Lung (tissue), 12 donors: ENCODE measurements around the gene RAB34. TPM values are rescaled to one million over a fixed set of nuclear protein-coding genes. Genes with fewer than 3 reads are reported as not detected.
A peak's percentile ranks its signal among the peaks of the same experiment; 100 is the strongest.

Experiments
- ATAC-seq: fragments of 200-7000 bp; cut with Tn5 transposase; one replicate; pipeline ENCODE4 v1.9.1; 2020; ENCODE audit warnings: moderate number of reproducible peaks; ENCODE audit not compliant: insufficient read depth, low FRiP score
- DNase-seq, 3 donors: peaks; one replicate each; pipeline ENCODE4 v3.0.0-alpha.2; 2013 to 2017
- H3K27ac ChIP-seq, 2 donors: one replicate each; pipeline ENCODE4 v1.5.1; 2013; ENCODE audit warnings: mild to moderate bottlenecking in 2 of 2, moderate library complexity in 2 of 2, control low read depth in 1 of 2, inconsistent platforms in 1 of 2, low read depth in 1 of 2, low read length in 1 of 2
- H3K27me3 ChIP-seq, 3 donors: one replicate each; pipeline ENCODE4 v1.5.1; 2013; ENCODE audit warnings: low read length in 2 of 3; ENCODE audit not compliant: control insufficient read depth in 3 of 3, insufficient read depth in 3 of 3
- H3K36me3 ChIP-seq, 4 donors: one replicate each; pipeline ENCODE4 v1.5.1; 2013; ENCODE audit warnings: low read length in 4 of 4, mild to moderate bottlenecking in 1 of 4, moderate library complexity in 1 of 4; ENCODE audit not compliant: control insufficient read depth in 4 of 4, insufficient read depth in 4 of 4
- H3K4me1 ChIP-seq, 5 donors: one replicate each; pipeline ENCODE4 v1.5.1; 2013; ENCODE audit warnings: low read length in 5 of 5, mild to moderate bottlenecking in 2 of 5, moderate library complexity in 1 of 5; ENCODE audit not compliant: control insufficient read depth in 5 of 5, insufficient read depth in 5 of 5
- H3K4me3 ChIP-seq: one replicate; pipeline ENCODE4 v1.5.1; 2013; ENCODE audit warnings: mild to moderate bottlenecking, control low read depth, moderate library complexity
- H3K9ac ChIP-seq, 2 donors: one replicate each; pipeline ENCODE4 v1.5.1; 2013; ENCODE audit warnings: low read length in 2 of 2, control low read depth in 1 of 2; ENCODE audit not compliant: insufficient read depth in 1 of 2
- H3K9me3 ChIP-seq, 4 donors: one replicate each; pipeline ENCODE4 v1.5.1; 2013; ENCODE audit warnings: low read length in 3 of 4, mild to moderate bottlenecking in 1 of 4, moderate library complexity in 1 of 4; ENCODE audit not compliant: control insufficient read depth in 4 of 4, insufficient read depth in 3 of 4
- CTCF ChIP-seq: IDR thresholded peaks from 2 replicates; pipeline ENCODE4 v1.5.1; 2012; ENCODE audit warnings: mild to moderate bottlenecking; ENCODE audit errors: control extremely low read depth, extremely low read depth
- WGBS, 2 donors: extraction: QIAGEN DNeasy Blood & Tissue Kit; methylation state at CpG; one replicate each; pipeline ENCODE4 v1.1.7; 2013; 5-methylcytosine and 5-hydroxymethylcytosine counted together
- polyA plus RNA-seq, 2 donors: library from polyadenylated mRNA; stranded (reverse); fragments of 200-250 nt; gene quantifications; one replicate each; pipeline ENCODE4 v1.2.1, GENCODE V29; 2013
- total RNA-seq, 2 donors: library from RNA; depleted of rRNA in 1 of 2; stranded (reverse); fragments of >200 nt in 1 of 2; gene quantifications; one replicate each; pipeline ENCODE4 v1.2.1, GENCODE V29; 2014 to 2021
- donor health status: control.
- donor health status: control.
- donor health status: Bipolar disorder and iron deficiency.
- donor health status: healthy.
- donor health status: DM: yes; HTN: yes; CAD: no.

RAB34 gene
- total and polyA plus RNA-seq, 4 donors: 77.8 to 103 (median 97.2) TPM

DNA sequence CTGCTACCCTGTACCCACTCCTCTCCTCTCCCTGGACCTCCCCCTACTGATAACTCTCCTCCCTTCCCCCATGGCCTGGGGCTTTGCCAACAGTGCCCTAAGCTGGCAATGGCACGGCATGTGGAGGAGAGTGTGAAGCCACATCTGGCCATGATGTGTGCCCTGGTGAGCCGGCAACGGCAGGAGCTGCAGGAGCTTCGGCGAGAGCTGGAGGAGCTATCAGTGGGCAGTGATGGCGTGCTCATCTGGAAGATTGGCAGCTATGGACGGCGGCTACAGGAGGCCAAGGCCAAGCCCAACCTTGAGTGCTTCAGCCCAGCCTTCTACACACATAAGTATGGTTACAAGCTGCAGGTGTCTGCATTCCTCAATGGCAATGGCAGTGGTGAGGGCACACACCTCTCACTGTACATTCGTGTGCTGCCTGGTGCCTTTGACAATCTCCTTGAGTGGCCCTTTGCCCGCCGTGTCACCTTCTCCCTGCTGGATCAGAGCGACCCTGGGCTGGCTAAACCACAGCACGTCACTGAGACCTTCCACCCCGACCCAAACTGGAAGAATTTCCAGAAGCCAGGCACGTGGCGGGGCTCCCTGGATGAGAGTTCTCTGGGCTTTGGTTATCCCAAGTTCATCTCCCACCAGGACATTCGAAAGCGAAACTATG lies 31.3 kb upstream of the RAB34 start:
- ATAC-seq (no peak), DNase-seq (no peak)
- no peaks in the 10 kb centered on the region for H3K9me3 ChIP-seq
- H3K4me1 ChIP-seq: peaks cover 0 to 37% (median 16%) of the 10 kb centered on the region in 5 donors
- no peak for TF ChIP-seq CTCF
- H3K4me3 ChIP-seq: no peak overlapping the region
- 62 to 87% methylated on average over 18 of the region's 18 CpGs for WGBS, 2 donors
- no peak overlapping the region for H3K9ac ChIP-seq
- peaks cover 0 to 44% (median 25%) of the 10 kb centered on the region in 4 donors for H3K36me3 ChIP-seq
- H3K27ac ChIP-seq: peak overlapping the region in 1 of 2 donors; percentile 43
- H3K27me3 ChIP-seq: no peaks in the 10 kb centered on the region

- peaks cover 0 to 42% (median 16%) of the 10 kb centered on the region in 5 donors for H3K4me1 ChIP-seq
- no peaks in the 10 kb centered on the region for H3K27me3 ChIP-seq
- 77 to 93% methylated on average over 18 of the region's 18 CpGs for WGBS, 2 donors
- no peak overlapping the region for H3K4me3 ChIP-seq
- peaks cover 0 to 44% (median 25%) of the 10 kb centered on the region in 4 donors for H3K36me3 ChIP-seq
- H3K27ac ChIP-seq: peak overlapping the region in 1 of 2 donors; percentile 29
- no peak overlapping the region for H3K9ac ChIP-seq
- ATAC-seq: no peak
- H3K9me3 ChIP-seq: no peaks in the 10 kb centered on the region
- DNase-seq: no peak
- no peak for TF ChIP-seq CTCF
Measured at GRCh38 chr17:28747801-28748750, 30.4 kb upstream of the RAB34 start.

GRCh38 chr17:28747051-28747691 lies 29.5 kb upstream of the RAB34 start:
- H3K9ac ChIP-seq: no peak overlapping the region
- peaks cover 0 to 42% (median 25%) of the 10 kb centered on the region in 4 donors for H3K36me3 ChIP-seq
- peak overlapping the region in 1 of 2 donors; percentile 86 for H3K27ac ChIP-seq
- H3K4me1 ChIP-seq: peaks cover 0 to 49% (median 16%) of the 10 kb centered on the region in 5 donors
- no peak for TF ChIP-seq CTCF
- no peaks in the 10 kb centered on the region for H3K9me3 ChIP-seq
- 39 to 65% methylated on average over 6 to 7 of the region's 7 CpGs for WGBS, 2 donors
- no peak overlapping the region for H3K4me3 ChIP-seq
- ATAC-seq (peak; percentile 7), DNase-seq (peak; percentile 69 to 86 (median 82))
- H3K27me3 ChIP-seq: no peaks in the 10 kb centered on the region
